ENCODE data around the gene ZFP92.

ZFP92 gene

GRCh38 chrX:153441296-153441695 is 30.0 kb downstream of the ZFP92 start:
- H3K4me3 ChIP-seq (ENCODE audit: low read depth, low read length) = no peak overlapping the region
- H2BK5ac ChIP-seq (ENCODE audit: low read depth, low read length, poor library complexity) = no peak overlapping the region
- no peak overlapping the region for H2BK12ac ChIP-seq (ENCODE audit: low read length)
- no peak overlapping the region for H4K8ac ChIP-seq (ENCODE audit: low read depth, low read length)
- no peaks in the 10 kb centered on the region for H3K79me2 ChIP-seq (ENCODE audit: control insufficient read depth, insufficient read depth, low read length, poor library complexity)
- no peak overlapping the region for H2AFZ ChIP-seq (ENCODE audit: insufficient read depth, low read length, poor library complexity)
- no peaks in the 10 kb centered on the region for H3K36me3 ChIP-seq (ENCODE audit: control insufficient read depth in 1 of 2, insufficient read depth in 2 of 2, low read length in 2 of 2)
- no peak overlapping the region for H3K9ac ChIP-seq (ENCODE audit: low read length)
- H3K27ac ChIP-seq (ENCODE audit: low read depth, low read length) = no peak overlapping the region
- no peaks in the 10 kb centered on the region for H3K4me1 ChIP-seq (ENCODE audit: control insufficient read depth in 1 of 2, insufficient read depth in 2 of 2, low read length in 2 of 2)
- no peak overlapping the region for H3K4me2 ChIP-seq (ENCODE audit: low read length)
- H3K14ac ChIP-seq (ENCODE audit: low read length) = no peak overlapping the region
- no peaks in the 10 kb centered on the region for H3K27me3 ChIP-seq (ENCODE audit: insufficient read depth, low read length)
- H3K23ac ChIP-seq (ENCODE audit: low read length) = no peak overlapping the region
- H3K79me1 ChIP-seq (ENCODE audit: low read length) = no peaks in the 10 kb centered on the region
- no peak overlapping the region for H3K18ac ChIP-seq (ENCODE audit: low read length)
- H2BK120ac ChIP-seq (ENCODE audit: insufficient read depth, low read length, poor library complexity) = no peak overlapping the region
- H3K4ac ChIP-seq (ENCODE audit: low read depth, low read length) = no peak overlapping the region
- no peak overlapping the region for H2AK5ac ChIP-seq (ENCODE audit: low read length)
- no peaks in the 10 kb centered on the region for H3K9me3 ChIP-seq (ENCODE audit: insufficient read depth, low read depth, low read length)
- H4K12ac ChIP-seq (ENCODE audit: low read depth, low read length) = no peak overlapping the region
- DNase-seq = no peak
- H4K91ac ChIP-seq (ENCODE audit: low read depth, low read length) = no peak overlapping the region
- no CpG with 5 or more reads among the region's 7 CpGs for WGBS (ENCODE audit: extremely low coverage, insufficient coverage, insufficient read length)

DNA sequence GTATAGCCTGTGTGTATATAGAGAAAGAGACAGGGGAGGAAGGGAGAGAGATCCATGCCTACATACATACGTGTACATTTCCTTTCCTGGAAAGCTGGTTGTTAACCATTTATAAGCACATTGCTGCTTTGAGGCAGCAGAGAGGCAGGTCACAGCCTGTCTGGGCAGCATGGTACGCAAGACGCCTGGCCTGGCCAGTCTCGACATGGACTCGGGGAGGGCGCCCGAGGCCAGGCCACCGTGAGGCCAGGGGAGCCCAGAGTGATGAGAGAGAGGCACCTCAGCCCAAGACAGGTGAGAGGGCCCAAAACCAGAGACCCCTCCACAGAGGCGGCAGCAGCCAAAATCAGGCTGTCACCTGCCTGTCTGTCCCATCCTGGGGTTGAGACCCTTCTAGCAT is 30.7 kb downstream of the ZFP92 start:
- Histone ChIP-seq H3K23ac (ENCODE audit: low read length) (no peak overlapping the region), H2AFZ (ENCODE audit: insufficient read depth, low read length, poor library complexity) (no peak overlapping the region), H3K27ac (ENCODE audit: low read depth, low read length) (no peak overlapping the region), H3K4me3 (ENCODE audit: low read depth, low read length) (no peak overlapping the region), H2BK12ac (ENCODE audit: low read length) (no peak overlapping the region), H3K79me2 (ENCODE audit: control insufficient read depth, insufficient read depth, low read length, poor library complexity) (no peaks in the 10 kb centered on the region), H2BK5ac (ENCODE audit: low read depth, low read length, poor library complexity) (no peak overlapping the region), H3K4me2 (ENCODE audit: low read length) (no peak overlapping the region), H2AK5ac (ENCODE audit: low read length) (no peak overlapping the region), H3K14ac (ENCODE audit: low read length) (no peak overlapping the region), H3K18ac (ENCODE audit: low read length) (no peak overlapping the region), H4K8ac (ENCODE audit: low read depth, low read length) (no peak overlapping the region), H4K91ac (ENCODE audit: low read depth, low read length) (no peak overlapping the region), H3K36me3 (ENCODE audit: control insufficient read depth in 1 of 2, insufficient read depth in 2 of 2, low read length in 2 of 2) (no peaks in the 10 kb centered on the region), H3K9me3 (ENCODE audit: insufficient read depth, low read depth, low read length) (no peaks in the 10 kb centered on the region), H3K9ac (ENCODE audit: low read length) (no peak overlapping the region), H3K4ac (ENCODE audit: low read depth, low read length) (no peak overlapping the region), H3K27me3 (ENCODE audit: insufficient read depth, low read length) (no peaks in the 10 kb centered on the region), H3K79me1 (ENCODE audit: low read length) (no peaks in the 10 kb centered on the region), H3K4me1 (ENCODE audit: control insufficient read depth in 1 of 2, insufficient read depth in 2 of 2, low read length in 2 of 2) (no peaks in the 10 kb centered on the region), H4K12ac (ENCODE audit: low read depth, low read length) (no peak overlapping the region), H2BK120ac (ENCODE audit: insufficient read depth, low read length, poor library complexity) (no peak overlapping the region)
- WGBS (ENCODE audit: extremely low coverage, insufficient coverage, insufficient read length) = no CpG with 5 or more reads among the region's 9 CpGs
- no peak for DNase-seq

GRCh38 chrX:153442463-153442862 is 31.2 kb downstream of the ZFP92 start:
- H3K18ac ChIP-seq (ENCODE audit: low read length) = no peak overlapping the region
- H2BK12ac ChIP-seq (ENCODE audit: low read length) = no peak overlapping the region
- H3K79me2 ChIP-seq (ENCODE audit: control insufficient read depth, insufficient read depth, low read length, poor library complexity) = no peaks in the 10 kb centered on the region
- H2BK5ac ChIP-seq (ENCODE audit: low read depth, low read length, poor library complexity) = no peak overlapping the region
- no peaks in the 10 kb centered on the region for H3K9me3 ChIP-seq (ENCODE audit: insufficient read depth, low read depth, low read length)
- no peak overlapping the region for H2AFZ ChIP-seq (ENCODE audit: insufficient read depth, low read length, poor library complexity)
- no peak overlapping the region for H4K8ac ChIP-seq (ENCODE audit: low read depth, low read length)
- H3K79me1 ChIP-seq (ENCODE audit: low read length) = no peaks in the 10 kb centered on the region
- no peak overlapping the region for H3K14ac ChIP-seq (ENCODE audit: low read length)
- WGBS (ENCODE audit: extremely low coverage, insufficient coverage, insufficient read length) = no CpG with 5 or more reads among the region's 5 CpGs
- H2BK120ac ChIP-seq (ENCODE audit: insufficient read depth, low read length, poor library complexity) = no peak overlapping the region
- H3K36me3 ChIP-seq (ENCODE audit: control insufficient read depth in 1 of 2, insufficient read depth in 2 of 2, low read length in 2 of 2) = no peaks in the 10 kb centered on the region
- no peaks in the 10 kb centered on the region for H3K4me1 ChIP-seq (ENCODE audit: control insufficient read depth in 1 of 2, insufficient read depth in 2 of 2, low read length in 2 of 2)
- DNase-seq = no peak
- H3K23ac ChIP-seq (ENCODE audit: low read length) = no peak overlapping the region
- H3K9ac ChIP-seq (ENCODE audit: low read length) = no peak overlapping the region
- no peak overlapping the region for H2AK5ac ChIP-seq (ENCODE audit: low read length)
- H3K27ac ChIP-seq (ENCODE audit: low read depth, low read length) = no peak overlapping the region
- no peak overlapping the region for H4K12ac ChIP-seq (ENCODE audit: low read depth, low read length)
- H3K4me3 ChIP-seq (ENCODE audit: low read depth, low read length) = no peak overlapping the region
- no peak overlapping the region for H3K4ac ChIP-seq (ENCODE audit: low read depth, low read length)
- no peak overlapping the region for H3K4me2 ChIP-seq (ENCODE audit: low read length)
- H4K91ac ChIP-seq (ENCODE audit: low read depth, low read length) = no peak overlapping the region
- no peaks in the 10 kb centered on the region for H3K27me3 ChIP-seq (ENCODE audit: insufficient read depth, low read length)

- no peak overlapping the region for H3K18ac ChIP-seq (ENCODE audit: low read length)
- no peak overlapping the region for H2BK120ac ChIP-seq (ENCODE audit: insufficient read depth, low read length, poor library complexity)
- no CpG with 5 or more reads among the region's 25 CpGs for WGBS (ENCODE audit: extremely low coverage, insufficient coverage, insufficient read length)
- H3K27ac ChIP-seq (ENCODE audit: low read depth, low read length) = no peak overlapping the region
- no peak overlapping the region for H3K9ac ChIP-seq (ENCODE audit: low read length)
- no peak overlapping the region for H2AK5ac ChIP-seq (ENCODE audit: low read length)
- no peak overlapping the region for H3K23ac ChIP-seq (ENCODE audit: low read length)
- no peak overlapping the region for H3K4ac ChIP-seq (ENCODE audit: low read depth, low read length)
- H4K12ac ChIP-seq (ENCODE audit: low read depth, low read length) = peak overlapping the region; percentile 45
- no peaks in the 10 kb centered on the region for H3K4me1 ChIP-seq (ENCODE audit: control insufficient read depth in 1 of 2, insufficient read depth in 2 of 2, low read length in 2 of 2)
- H3K4me2 ChIP-seq (ENCODE audit: low read length) = no peak overlapping the region
- no peak overlapping the region for H4K8ac ChIP-seq (ENCODE audit: low read depth, low read length)
- no peak overlapping the region for H2BK5ac ChIP-seq (ENCODE audit: low read depth, low read length, poor library complexity)
- DNase-seq = no peak
- H3K27me3 ChIP-seq (ENCODE audit: insufficient read depth, low read length) = no peaks in the 10 kb centered on the region
- no peak overlapping the region for H4K91ac ChIP-seq (ENCODE audit: low read depth, low read length)
- H2BK12ac ChIP-seq (ENCODE audit: low read length) = no peak overlapping the region
- H3K36me3 ChIP-seq (ENCODE audit: control insufficient read depth in 1 of 2, insufficient read depth in 2 of 2, low read length in 2 of 2) = no peaks in the 10 kb centered on the region
- no peak overlapping the region for H2AFZ ChIP-seq (ENCODE audit: insufficient read depth, low read length, poor library complexity)
- no peaks in the 10 kb centered on the region for H3K79me2 ChIP-seq (ENCODE audit: control insufficient read depth, insufficient read depth, low read length, poor library complexity)
- H3K79me1 ChIP-seq (ENCODE audit: low read length) = no peaks in the 10 kb centered on the region
- no peak overlapping the region for H3K4me3 ChIP-seq (ENCODE audit: low read depth, low read length)
- no peaks in the 10 kb centered on the region for H3K9me3 ChIP-seq (ENCODE audit: insufficient read depth, low read depth, low read length)
- no peak overlapping the region for H3K14ac ChIP-seq (ENCODE audit: low read length)
Measured at GRCh38 chrX:153443476-153444332, 32.4 kb downstream of the ZFP92 start.
